HepG2 (cell line): ENCODE measurements around the gene NUCB1. TPM values are rescaled to one million over a fixed set of nuclear protein-coding genes. Genes with fewer than 3 reads are reported as not detected.
A peak's percentile ranks its signal among the peaks of the same experiment; 100 is the strongest.

Source experiments
- CC2D1A ChIP-seq: sonication (generic); formaldehyde crosslinking; IDR thresholded peaks from 2 replicates; pipeline ENCODE4 v1.8.1; 2023; ENCODE audit warnings: mild to moderate bottlenecking, missing genetic modification reagents
- KDM3A ChIP-seq: IDR thresholded peaks from 2 replicates; pipeline ENCODE4 v1.6.1; 2018; ENCODE audit warnings: low read depth, missing compliant biosample characterization
- MATR3 ChIP-seq: sonication (generic); formaldehyde crosslinking; IDR thresholded peaks from 2 replicates; pipeline ENCODE4 v1.4.0; 2020; ENCODE audit warnings: missing genetic modification reagents
- MXD1 ChIP-seq: sonication (generic); formaldehyde crosslinking; IDR thresholded peaks from 2 replicates; pipeline ENCODE4 v1.4.0; 2020; ENCODE audit warnings: mild to moderate bottlenecking, missing genetic modification reagents
- POLR2AphosphoS2 ChIP-seq: IDR thresholded peaks from 2 replicates; pipeline ENCODE4 v1.6.1; 2011; ENCODE audit warnings: low read depth, low read length, improper control_type of control experiment
- RARG ChIP-seq: sonication (generic); formaldehyde crosslinking; IDR thresholded peaks from 2 replicates; pipeline ENCODE4 v1.4.0; 2020; ENCODE audit warnings: low read depth, mild to moderate bottlenecking, missing genetic modification reagents
- SKI ChIP-seq: fragments of 450-650 bp; IDR thresholded peaks from one replicate; pipeline ENCODE4 v1.6.1; 2018; ENCODE audit warnings: mild to moderate bottlenecking; ENCODE audit not compliant: partially characterized antibody
- SNAPC5 ChIP-seq: sonication (generic); formaldehyde crosslinking; IDR thresholded peaks from 2 replicates; pipeline ENCODE4 v1.8.1; 2023; ENCODE audit warnings: mild to moderate bottlenecking, missing genetic modification reagents, borderline replicate concordance
- YEATS4 ChIP-seq: sonication (generic); formaldehyde crosslinking; IDR thresholded peaks from 2 replicates; pipeline ENCODE4 v1.4.0; 2020; ENCODE audit warnings: missing genetic modification reagents, borderline replicate concordance
- ZBTB38 ChIP-seq: sonication (generic); formaldehyde crosslinking; IDR thresholded peaks from 2 replicates; pipeline ENCODE4 v1.5.1; 2020; ENCODE audit warnings: mild to moderate bottlenecking, missing genetic modification reagents
- ZBTB4 ChIP-seq: sonication (generic); formaldehyde crosslinking; IDR thresholded peaks from 2 replicates; pipeline ENCODE4 v1.4.0; 2020; ENCODE audit warnings: missing genetic modification reagents, mild to moderate bottlenecking, borderline replicate concordance
- ZBTB7A ChIP-seq: sonication (generic); formaldehyde crosslinking; IDR thresholded peaks from 2 replicates; pipeline ENCODE4 v1.8.0; 2022; ENCODE audit warnings: mild to moderate bottlenecking, missing genetic modification reagents
- ZKSCAN1 ChIP-seq: fragments of 150-350 bp; IDR thresholded peaks from 2 replicates; pipeline ENCODE4 v1.6.1; 2014; ENCODE audit warnings: low read length
- ZNF326 ChIP-seq: sonication (generic); formaldehyde crosslinking; IDR thresholded peaks from 2 replicates; pipeline ENCODE4 v1.4.0; 2020; ENCODE audit warnings: missing genetic modification reagents, borderline replicate concordance
- ZNF382 ChIP-seq: sonication (generic); formaldehyde crosslinking; IDR thresholded peaks from 2 replicates; pipeline ENCODE4 v1.5.0; 2020; ENCODE audit warnings: missing genetic modification reagents, mild to moderate bottlenecking, borderline replicate concordance
- polyA plus RNA-seq, 8 experiments: library from polyadenylated mRNA; depleted of rRNA in 3 of 8; stranded (reverse) in 7 of 8; unstranded in 1 of 8; fragments of >200 nt; fragmentation: Illumina TruSeq in 4 of 8; extraction: Trizol in 4 of 8; gene quantifications; 2 replicates each; pipeline versions ENCODE4 v1.2.1 to v1.2.3, GENCODE V29; 2011 to 2016; ENCODE audit warnings: low read depth in 4 of 8, missing spikeins in 1 of 8, mixed read lengths in 1 of 8; ENCODE audit not compliant: insufficient read depth in 1 of 8
- total RNA-seq, 5 experiments: library from RNA; depleted of rRNA; stranded (reverse); fragments of >200 nt; fragmentation: Illumina TruSeq; extraction: Trizol; gene quantifications; 2 replicates each; pipeline ENCODE4 v1.2.3, GENCODE V29; 2016; ENCODE audit warnings: low read depth in 1 of 5
- TF ChIP-seq, protein P1 (sequence below): sonication (generic); formaldehyde crosslinking; conservative IDR thresholded peaks from 2 replicates; pipeline ENCODE4 v1.8.0; 2022; ENCODE audit warnings: missing genetic modification reagents
- TF ChIP-seq, protein P2 (sequence below): sonication (generic); formaldehyde crosslinking; IDR thresholded peaks from 2 replicates; pipeline ENCODE4 v1.5.0; 2020; ENCODE audit warnings: missing genetic modification reagents
- TF ChIP-seq, protein P3 (sequence below): sonication (generic); formaldehyde crosslinking; IDR thresholded peaks from 2 replicates; pipeline ENCODE4 v1.5.0; 2020; ENCODE audit warnings: mild to moderate bottlenecking, missing genetic modification reagents
- TF ChIP-seq, protein P4 (sequence below): sonication (generic); formaldehyde crosslinking; IDR thresholded peaks from 2 replicates; pipeline ENCODE4 v1.4.0; 2020; ENCODE audit warnings: mild to moderate bottlenecking, missing genetic modification reagents

NUCB1 gene
- total and polyA plus RNA-seq, 2 of the 13 experiments (the other 11 are each of a cell fraction or from before 2014, with no cell fraction given), result 82.3 to 106 TPM

- no peak for TF ChIP-seq SNAPC5 (CRISPR knock-in tag)
- TF ChIP-seq, protein P1, sequence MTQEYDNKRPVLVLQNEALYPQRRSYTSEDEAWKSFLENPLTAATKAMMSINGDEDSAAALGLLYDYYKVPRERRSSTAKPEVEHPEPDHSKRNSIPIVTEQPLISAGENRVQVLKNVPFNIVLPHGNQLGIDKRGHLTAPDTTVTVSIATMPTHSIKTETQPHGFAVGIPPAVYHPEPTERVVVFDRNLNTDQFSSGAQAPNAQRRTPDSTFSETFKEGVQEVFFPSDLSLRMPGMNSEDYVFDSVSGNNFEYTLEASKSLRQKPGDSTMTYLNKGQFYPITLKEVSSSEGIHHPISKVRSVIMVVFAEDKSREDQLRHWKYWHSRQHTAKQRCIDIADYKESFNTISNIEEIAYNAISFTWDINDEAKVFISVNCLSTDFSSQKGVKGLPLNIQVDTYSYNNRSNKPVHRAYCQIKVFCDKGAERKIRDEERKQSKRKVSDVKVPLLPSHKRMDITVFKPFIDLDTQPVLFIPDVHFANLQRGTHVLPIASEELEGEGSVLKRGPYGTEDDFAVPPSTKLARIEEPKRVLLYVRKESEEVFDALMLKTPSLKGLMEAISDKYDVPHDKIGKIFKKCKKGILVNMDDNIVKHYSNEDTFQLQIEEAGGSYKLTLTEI, result no peak
- TF ChIP-seq, protein P2, sequence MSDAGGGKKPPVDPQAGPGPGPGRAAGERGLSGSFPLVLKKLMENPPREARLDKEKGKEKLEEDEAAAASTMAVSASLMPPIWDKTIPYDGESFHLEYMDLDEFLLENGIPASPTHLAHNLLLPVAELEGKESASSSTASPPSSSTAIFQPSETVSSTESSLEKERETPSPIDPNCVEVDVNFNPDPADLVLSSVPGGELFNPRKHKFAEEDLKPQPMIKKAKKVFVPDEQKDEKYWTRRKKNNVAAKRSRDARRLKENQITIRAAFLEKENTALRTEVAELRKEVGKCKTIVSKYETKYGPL (CRISPR knock-in tag), result no peak
- TF ChIP-seq ZBTB7A (CRISPR knock-in tag), result peak; percentile 34; the same call in 1 of the 2 replicates
- TF ChIP-seq, protein P3, sequence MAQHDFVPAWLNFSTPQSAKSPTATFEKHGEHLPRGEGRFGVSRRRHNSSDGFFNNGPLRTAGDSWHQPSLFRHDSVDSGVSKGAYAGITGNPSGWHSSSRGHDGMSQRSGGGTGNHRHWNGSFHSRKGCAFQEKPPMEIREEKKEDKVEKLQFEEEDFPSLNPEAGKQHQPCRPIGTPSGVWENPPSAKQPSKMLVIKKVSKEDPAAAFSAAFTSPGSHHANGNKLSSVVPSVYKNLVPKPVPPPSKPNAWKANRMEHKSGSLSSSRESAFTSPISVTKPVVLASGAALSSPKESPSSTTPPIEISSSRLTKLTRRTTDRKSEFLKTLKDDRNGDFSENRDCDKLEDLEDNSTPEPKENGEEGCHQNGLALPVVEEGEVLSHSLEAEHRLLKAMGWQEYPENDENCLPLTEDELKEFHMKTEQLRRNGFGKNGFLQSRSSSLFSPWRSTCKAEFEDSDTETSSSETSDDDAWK (CRISPR knock-in tag), result no peak
- TF ChIP-seq POLR2AphosphoS2, result no peak
- TF ChIP-seq ZKSCAN1, result no peak
- no peak for TF ChIP-seq YEATS4 (CRISPR knock-in tag)
- TF ChIP-seq KDM3A (CRISPR knock-in tag), result no peak
- no peak for TF ChIP-seq ZBTB4 (CRISPR knock-in tag)
- TF ChIP-seq ZNF326, result no peak
- TF ChIP-seq CC2D1A (CRISPR knock-in tag), result no peak
- TF ChIP-seq MATR3, result no peak
- peak; percentile 19 for TF ChIP-seq SKI
- peak; percentile 14; the same call in 1 of the 2 replicates for TF ChIP-seq ZBTB38
- no peak for TF ChIP-seq RARG (CRISPR knock-in tag)
- TF ChIP-seq, protein P4, sequence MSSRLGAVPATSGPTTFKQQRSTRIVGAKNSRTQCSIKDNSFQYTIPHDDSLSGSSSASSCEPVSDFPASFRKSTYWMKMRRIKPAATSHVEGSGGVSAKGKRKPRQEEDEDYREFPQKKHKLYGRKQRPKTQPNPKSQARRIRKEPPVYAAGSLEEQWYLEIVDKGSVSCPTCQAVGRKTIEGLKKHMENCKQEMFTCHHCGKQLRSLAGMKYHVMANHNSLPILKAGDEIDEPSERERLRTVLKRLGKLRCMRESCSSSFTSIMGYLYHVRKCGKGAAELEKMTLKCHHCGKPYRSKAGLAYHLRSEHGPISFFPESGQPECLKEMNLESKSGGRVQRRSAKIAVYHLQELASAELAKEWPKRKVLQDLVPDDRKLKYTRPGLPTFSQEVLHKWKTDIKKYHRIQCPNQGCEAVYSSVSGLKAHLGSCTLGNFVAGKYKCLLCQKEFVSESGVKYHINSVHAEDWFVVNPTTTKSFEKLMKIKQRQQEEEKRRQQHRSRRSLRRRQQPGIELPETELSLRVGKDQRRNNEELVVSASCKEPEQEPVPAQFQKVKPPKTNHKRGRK (CRISPR knock-in tag), result no peak
- TF ChIP-seq ZNF382 (CRISPR knock-in tag), result no peak
- TF ChIP-seq MXD1, result no peak
Observed at GRCh38 chr19:48961051-48961649, 61.0 kb downstream of the NUCB1 start (continued).
